Sigmoid colon (tissue), 4 donors: ENCODE data around the gene YIPF2.
"Not testable (repeated sequence)": the region's sequence is repeated elsewhere in the genome, so short reads cannot be mapped to it uniquely, and the experiment has no call there.

ENCODE experiments used
- EP300 ChIP-seq, 4 donors: sonication (generic); formaldehyde crosslinking; IDR thresholded peaks; one replicate each; pipeline ENCODE4 v1.6.1; 2017; ENCODE audit warnings: antibody characterized with exemption in 4 of 4
- POLR2A ChIP-seq, 2 donors: fragments of 450-650 bp; IDR thresholded peaks; one replicate each; pipeline ENCODE4 v1.6.1; 2016; ENCODE audit warnings: antibody characterized with exemption in 2 of 2, mild to moderate bottlenecking in 2 of 2, moderate library complexity in 2 of 2
- POLR2AphosphoS5 ChIP-seq, 4 donors: sonication (generic); formaldehyde crosslinking; IDR thresholded peaks; one replicate each; pipeline ENCODE4 v1.6.1; 2017; ENCODE audit warnings: antibody characterized with exemption in 4 of 4
- TF ChIP-seq, protein P1 (sequence below), 4 experiments: fragments of 450-650 bp in 3 of 4; fragments of 200-600 bp in 1 of 4; IDR thresholded peaks; one replicate each; pipeline ENCODE4 v1.5.1; 2016 to 2019; ENCODE audit warnings: antibody characterized with exemption in 4 of 4, mild to moderate bottlenecking in 3 of 4, moderate library complexity in 2 of 4

DNA sequence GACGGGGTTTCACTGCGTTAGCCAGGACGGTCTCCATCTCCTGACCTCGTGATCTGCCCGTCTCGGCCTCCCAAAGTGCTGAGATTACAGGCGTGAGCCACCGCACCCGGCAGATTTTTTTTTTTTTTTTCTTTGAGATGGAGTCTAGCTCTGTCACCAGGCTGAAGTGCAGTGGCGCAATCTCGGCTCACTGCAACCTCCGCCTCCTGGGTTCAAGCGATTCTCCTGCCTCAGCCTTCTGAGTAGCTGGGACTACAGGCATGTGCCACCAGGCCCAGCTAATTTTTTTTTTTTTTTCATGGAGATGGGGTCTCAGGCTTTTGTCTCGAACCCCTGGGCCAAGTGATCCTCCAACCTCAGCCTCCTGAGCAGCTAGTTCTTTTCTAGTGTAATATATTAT lies 13.2 kb upstream of the YIPF2 start:
- TF ChIP-seq, protein P1, sequence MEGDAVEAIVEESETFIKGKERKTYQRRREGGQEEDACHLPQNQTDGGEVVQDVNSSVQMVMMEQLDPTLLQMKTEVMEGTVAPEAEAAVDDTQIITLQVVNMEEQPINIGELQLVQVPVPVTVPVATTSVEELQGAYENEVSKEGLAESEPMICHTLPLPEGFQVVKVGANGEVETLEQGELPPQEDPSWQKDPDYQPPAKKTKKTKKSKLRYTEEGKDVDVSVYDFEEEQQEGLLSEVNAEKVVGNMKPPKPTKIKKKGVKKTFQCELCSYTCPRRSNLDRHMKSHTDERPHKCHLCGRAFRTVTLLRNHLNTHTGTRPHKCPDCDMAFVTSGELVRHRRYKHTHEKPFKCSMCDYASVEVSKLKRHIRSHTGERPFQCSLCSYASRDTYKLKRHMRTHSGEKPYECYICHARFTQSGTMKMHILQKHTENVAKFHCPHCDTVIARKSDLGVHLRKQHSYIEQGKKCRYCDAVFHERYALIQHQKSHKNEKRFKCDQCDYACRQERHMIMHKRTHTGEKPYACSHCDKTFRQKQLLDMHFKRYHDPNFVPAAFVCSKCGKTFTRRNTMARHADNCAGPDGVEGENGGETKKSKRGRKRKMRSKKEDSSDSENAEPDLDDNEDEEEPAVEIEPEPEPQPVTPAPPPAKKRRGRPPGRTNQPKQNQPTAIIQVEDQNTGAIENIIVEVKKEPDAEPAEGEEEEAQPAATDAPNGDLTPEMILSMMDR (IDR thresholded peaks at IDR 0.05), result not testable (repeated sequence)
- not testable (repeated sequence) for TF ChIP-seq EP300, POLR2A, POLR2AphosphoS5 (IDR thresholded peaks at IDR 0.05)
